ENCODE data around the gene LPP.

- TF ChIP-seq EZH2 (IDR thresholded peaks at IDR 0.05): no peak
- TF ChIP-seq ZNF274 (IDR thresholded peaks at IDR 0.05; ENCODE audit: low read depth, low read length): no peak
- no peak for TF ChIP-seq FOSL1 (IDR thresholded peaks at IDR 0.05; ENCODE audit: low read depth)
- TF ChIP-seq POLR2A (IDR thresholded peaks at IDR 0.05; ENCODE audit: borderline replicate concordance, extremely low read depth, insufficient read depth, insufficient read length): no peak
- no peak for TF ChIP-seq CTCF (IDR thresholded peaks at IDR 0.05 in 2 of 3, conservative IDR thresholded peaks at IDR 0.05 in 1 of 3; ENCODE audit: borderline replicate concordance in 1 of 3, insufficient read depth in 1 of 3, low read depth in 2 of 3, low read length in 2 of 3)
- no peak for TF ChIP-seq EZH2phosphoT487 (IDR thresholded peaks at IDR 0.05; ENCODE audit: borderline replicate concordance)
- TF ChIP-seq ZFX (IDR thresholded peaks at IDR 0.05): no peak
- no peak for TF ChIP-seq SP1 (IDR thresholded peaks at IDR 0.05; ENCODE audit: low read depth)
- no peak for TF ChIP-seq YY1 (IDR thresholded peaks at IDR 0.05; ENCODE audit: extremely low read depth, insufficient replicate concordance, low read depth, low read length)
Observed at GRCh38 chr3:188261011-188261410, 107.1 kb downstream of the LPP start.
